Ishikawa (cell line): ENCODE measurements around the gene RPE65.

ENCODE experiments used
- EGR1 ChIP-seq: IDR thresholded peaks from 2 replicates; pipeline ENCODE4 v1.6.1; 2012
- FOXM1 ChIP-seq: IDR thresholded peaks from 2 replicates; pipeline ENCODE4 v1.6.1; 2012; ENCODE audit warnings: low read depth, borderline replicate concordance
- RAD21 ChIP-seq: IDR thresholded peaks from 2 replicates; pipeline ENCODE4 v1.6.1; 2012; ENCODE audit warnings: low read depth
- TAF1 ChIP-seq: IDR thresholded peaks from 2 replicates; pipeline ENCODE4 v1.6.1; 2012; ENCODE audit warnings: low read depth, mild to moderate bottlenecking
- TF ChIP-seq, protein P1 (sequence below): IDR thresholded peaks from 2 replicates; pipeline ENCODE4 v1.6.1; 2012

DNA sequence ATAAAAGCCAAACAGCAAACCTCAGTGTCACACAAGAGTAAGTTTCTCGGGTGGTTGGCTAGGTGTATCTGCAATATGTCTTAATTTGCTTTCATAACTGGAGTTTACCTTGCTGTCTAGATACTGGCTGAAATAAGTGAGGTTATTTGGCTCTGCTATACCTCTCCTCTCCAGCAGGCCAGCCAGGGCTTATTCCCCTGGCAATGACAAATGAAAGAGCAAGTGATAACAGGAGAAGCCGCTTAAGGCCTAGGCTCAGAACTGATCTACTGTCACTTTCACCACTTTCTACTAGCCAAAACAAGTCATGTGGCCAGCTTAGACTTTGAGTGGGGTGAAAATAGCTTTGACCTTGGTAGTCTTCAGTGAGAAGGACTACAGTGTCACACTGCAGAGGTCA is 4.8 kb upstream of the RPE65 start:
- no peak for TF ChIP-seq TAF1
- TF ChIP-seq RAD21: no peak
- no peak for TF ChIP-seq EGR1
- no peak for TF ChIP-seq FOXM1
- TF ChIP-seq, protein P1, sequence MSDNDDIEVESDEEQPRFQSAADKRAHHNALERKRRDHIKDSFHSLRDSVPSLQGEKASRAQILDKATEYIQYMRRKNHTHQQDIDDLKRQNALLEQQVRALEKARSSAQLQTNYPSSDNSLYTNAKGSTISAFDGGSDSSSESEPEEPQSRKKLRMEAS: no peak
